Karpas-422 (cell line): ENCODE data around the gene RARB. TPM values are rescaled to one million over a fixed set of nuclear protein-coding genes. Genes with fewer than 3 reads are reported as not detected.

Source experiments
- DNase-seq: peaks from one replicate; pipeline ENCODE4 v3.0.0-alpha.2; 2015
- H2AFZ ChIP-seq: fragments of 200-600 bp; sonication (generic); 2 replicates; pipeline ENCODE4 v1.6.1; 2014; ENCODE audit warnings: antibody characterized with exemption, low read length, mixed read lengths
- H3K27ac ChIP-seq: fragments of 200-600 bp; sonication (generic); 2 replicates; pipeline ENCODE4 v1.5.1; 2014; ENCODE audit warnings: mild to moderate bottlenecking, low read length, moderate library complexity
- H3K27me3 ChIP-seq: fragments of 200-600 bp; sonication (generic); 2 replicates; pipeline ENCODE4 v1.6.1; 2014; ENCODE audit warnings: low read length, mixed read lengths
- H3K36me3 ChIP-seq: fragments of 200-600 bp; sonication (generic); 2 replicates; pipeline ENCODE4 v1.6.1; 2014; ENCODE audit warnings: low read length, mixed read lengths; ENCODE audit not compliant: insufficient read depth
- H3K4me1 ChIP-seq: fragments of 200-600 bp; sonication (generic); 2 replicates; pipeline ENCODE4 v1.6.1; 2014; ENCODE audit warnings: mild to moderate bottlenecking, low read length, mixed read lengths
- H3K4me2 ChIP-seq: fragments of 200-600 bp; sonication (generic); 2 replicates; pipeline ENCODE4 v1.6.1; 2014; ENCODE audit warnings: low read length, low read depth, mild to moderate bottlenecking; ENCODE audit not compliant: poor library complexity, severe bottlenecking
- H3K4me3 ChIP-seq: fragments of 200-600 bp; sonication (generic); 2 replicates; pipeline ENCODE4 v1.5.1; 2014; ENCODE audit warnings: mild to moderate bottlenecking, antibody characterized with exemption, low read length, mixed read lengths
- H3K79me2 ChIP-seq: fragments of 200-600 bp; sonication (generic); 2 replicates; pipeline ENCODE4 v1.6.1; 2014; ENCODE audit warnings: mild to moderate bottlenecking, low read length, mixed read lengths
- H3K9ac ChIP-seq: fragments of 200-600 bp; sonication (generic); 2 replicates; pipeline ENCODE4 v1.6.0; 2014; ENCODE audit warnings: low read length
- H3K9me2 ChIP-seq: fragments of 200-600 bp; sonication (generic), shearing (Covaris generic); replicated peaks from 2 replicates; pipeline ENCODE4 v1.6.0; 2014; ENCODE audit warnings: mild to moderate bottlenecking, low read length, moderate library complexity; ENCODE audit not compliant: insufficient read depth
- H3K9me3 ChIP-seq: fragments of 300-700, 200-600 bp; sonication (generic); 2 replicates; pipeline ENCODE4 v1.6.1; 2014; ENCODE audit warnings: low read length, mixed read lengths
- H4K20me1 ChIP-seq: fragments of 200-600 bp; sonication (generic); 2 replicates; pipeline ENCODE4 v1.6.1; 2014; ENCODE audit warnings: mild to moderate bottlenecking, antibody characterized with exemption, low read length, low read depth; ENCODE audit not compliant: insufficient read depth
- total RNA-seq: library from RNA; depleted of rRNA; stranded (reverse); fragments of >200 nt; shearing (Covaris generic); gene quantifications from 2 replicates; pipeline ENCODE4 v1.2.3, GENCODE V29; 2014; ENCODE audit warnings: low replicate concordance

Gene RARB
- total RNA-seq, 1 experiment from 2014 or later: not detected

- no peaks in the 10 kb centered on the region for H3K4me1 ChIP-seq
- H4K20me1 ChIP-seq: no peaks in the 10 kb centered on the region
- peaks cover 13% of the 10 kb centered on the region for H3K9me3 ChIP-seq
Measured at GRCh38 chr3:25497096-25497495, 69.0 kb downstream of the RARB start.

GRCh38 chr3:25500706-25501210 is 72.7 kb downstream of the RARB start:
- no peaks in the 10 kb centered on the region for H4K20me1 ChIP-seq
- no peaks in the 10 kb centered on the region for H3K9me2 ChIP-seq
- no peak overlapping the region for H2AFZ ChIP-seq
- no peaks in the 10 kb centered on the region for H3K36me3 ChIP-seq
- H3K4me3 ChIP-seq: no peak overlapping the region
- no peak overlapping the region for H3K27ac ChIP-seq
- no peaks in the 10 kb centered on the region for H3K4me1 ChIP-seq
- H3K9ac ChIP-seq: no peak overlapping the region
- H3K9me3 ChIP-seq: no peaks in the 10 kb centered on the region
- no peaks in the 10 kb centered on the region for H3K79me2 ChIP-seq
- H3K27me3 ChIP-seq: no peaks in the 10 kb centered on the region; the same call in 1 of the 2 replicates
- no peak overlapping the region for H3K4me2 ChIP-seq
- DNase-seq: no peak

More at GRCh38 chr3:25497096-25497495, 69.0 kb downstream of the RARB start:
- no peak overlapping the region for H2AFZ ChIP-seq
- H3K9me2 ChIP-seq: no peaks in the 10 kb centered on the region
- H3K27ac ChIP-seq: no peak overlapping the region
- H3K4me3 ChIP-seq: no peak overlapping the region
- no peaks in the 10 kb centered on the region for H3K79me2 ChIP-seq
- DNase-seq: no peak
- H3K36me3 ChIP-seq: no peaks in the 10 kb centered on the region
- no peak overlapping the region for H3K9ac ChIP-seq
- no peak overlapping the region for H3K4me2 ChIP-seq
- no peaks in the 10 kb centered on the region; the same call in 1 of the 2 replicates for H3K27me3 ChIP-seq

- Histone ChIP-seq H3K79me2 (no peaks in the 10 kb centered on the region), H3K27me3 (no peaks in the 10 kb centered on the region), H3K4me2 (no peak overlapping the region), H3K36me3 (no peaks in the 10 kb centered on the region), H3K9ac (no peak overlapping the region), H3K9me2 (no peaks in the 10 kb centered on the region), H3K9me3 (no peaks in the 10 kb centered on the region), H3K27ac (no peak overlapping the region), H3K4me3 (no peak overlapping the region), H2AFZ (no peak overlapping the region), H4K20me1 (no peaks in the 10 kb centered on the region), H3K4me1 (no peaks in the 10 kb centered on the region)
- no peak for DNase-seq
Measured at GRCh38 chr3:25502233-25502632, 74.2 kb downstream of the RARB start.

- no peak overlapping the region for H3K4me2 ChIP-seq
- H3K36me3 ChIP-seq: no peaks in the 10 kb centered on the region
- no peak for DNase-seq
- H3K27ac ChIP-seq: no peak overlapping the region
- no peaks in the 10 kb centered on the region for H3K9me2 ChIP-seq
- H3K27me3 ChIP-seq: no peaks in the 10 kb centered on the region
- H2AFZ ChIP-seq: no peak overlapping the region
- no peaks in the 10 kb centered on the region for H3K4me1 ChIP-seq
- no peak overlapping the region for H3K9ac ChIP-seq
- no peak overlapping the region for H3K4me3 ChIP-seq
- no peaks in the 10 kb centered on the region for H4K20me1 ChIP-seq
- H3K9me3 ChIP-seq: no peaks in the 10 kb centered on the region
- no peaks in the 10 kb centered on the region for H3K79me2 ChIP-seq
Measured at GRCh38 chr3:25503898-25504301, 75.8 kb downstream of the RARB start.

- no peak for DNase-seq
- no peaks in the 10 kb centered on the region for H3K27me3 ChIP-seq
- no peak overlapping the region for H3K27ac ChIP-seq
- H3K9ac ChIP-seq: no peak overlapping the region
- H2AFZ ChIP-seq: no peak overlapping the region
- no peak overlapping the region for H3K4me2 ChIP-seq
- no peaks in the 10 kb centered on the region for H3K79me2 ChIP-seq
- H4K20me1 ChIP-seq: no peaks in the 10 kb centered on the region
- H3K9me2 ChIP-seq: no peaks in the 10 kb centered on the region
- no peaks in the 10 kb centered on the region for H3K36me3 ChIP-seq
- H3K4me3 ChIP-seq: no peak overlapping the region
- H3K9me3 ChIP-seq: no peaks in the 10 kb centered on the region
- no peaks in the 10 kb centered on the region for H3K4me1 ChIP-seq
Measured at GRCh38 chr3:25505581-25505980, 77.5 kb downstream of the RARB start.

- H3K4me3 ChIP-seq: no peak overlapping the region
- no peak for DNase-seq
- no peaks in the 10 kb centered on the region for H3K4me1 ChIP-seq
- H3K27ac ChIP-seq: no peak overlapping the region
- H3K9ac ChIP-seq: no peak overlapping the region
- no peaks in the 10 kb centered on the region for H3K9me3 ChIP-seq
- no peaks in the 10 kb centered on the region for H3K79me2 ChIP-seq
- H3K4me2 ChIP-seq: no peak overlapping the region
- no peaks in the 10 kb centered on the region for H3K9me2 ChIP-seq
- no peaks in the 10 kb centered on the region for H3K36me3 ChIP-seq
- H3K27me3 ChIP-seq: no peaks in the 10 kb centered on the region
- H4K20me1 ChIP-seq: no peaks in the 10 kb centered on the region
- no peak overlapping the region for H2AFZ ChIP-seq
Measured at GRCh38 chr3:25507811-25508210, 79.7 kb downstream of the RARB start.

- Histone ChIP-seq H3K79me2 (no peaks in the 10 kb centered on the region), H3K36me3 (no peaks in the 10 kb centered on the region), H3K9me2 (no peaks in the 10 kb centered on the region), H4K20me1 (no peaks in the 10 kb centered on the region), H3K4me3 (no peak overlapping the region), H3K9ac (no peak overlapping the region), H3K27me3 (no peaks in the 10 kb centered on the region), H3K4me1 (peaks cover under 1% of the 10 kb centered on the region; the same call in 1 of the 2 replicates), H3K27ac (no peak overlapping the region), H3K9me3 (no peaks in the 10 kb centered on the region), H3K4me2 (no peak overlapping the region), H2AFZ (no peak overlapping the region)
- DNase-seq: no peak
Measured at GRCh38 chr3:25508433-25508832, 80.4 kb downstream of the RARB start.

GRCh38 chr3:25508901-25509300 is 80.8 kb downstream of the RARB start:
- no peak overlapping the region for H3K27ac ChIP-seq

GRCh38 chr3:25510797-25511196 is 82.7 kb downstream of the RARB start:
- H4K20me1 ChIP-seq: no peaks in the 10 kb centered on the region
- DNase-seq: no peak
- H3K4me1 ChIP-seq: peaks cover 7% of the 10 kb centered on the region
- no peak overlapping the region for H3K9ac ChIP-seq
- H3K9me2 ChIP-seq: no peaks in the 10 kb centered on the region
- no peak overlapping the region for H2AFZ ChIP-seq
- no peak overlapping the region for H3K4me3 ChIP-seq
- no peak overlapping the region for H3K27ac ChIP-seq
- no peaks in the 10 kb centered on the region for H3K79me2 ChIP-seq
- no peaks in the 10 kb centered on the region for H3K36me3 ChIP-seq
- no peaks in the 10 kb centered on the region for H3K9me3 ChIP-seq
- no peak overlapping the region for H3K4me2 ChIP-seq
- H3K27me3 ChIP-seq: no peaks in the 10 kb centered on the region

More at GRCh38 chr3:25508901-25509300, 80.8 kb downstream of the RARB start:
- Histone ChIP-seq H3K4me2 (no peak overlapping the region), H2AFZ (no peak overlapping the region), H3K9ac (no peak overlapping the region), H4K20me1 (no peaks in the 10 kb centered on the region), H3K36me3 (no peaks in the 10 kb centered on the region), H3K4me1 (peaks cover 5% of the 10 kb centered on the region), H3K27me3 (no peaks in the 10 kb centered on the region), H3K79me2 (no peaks in the 10 kb centered on the region), H3K9me3 (no peaks in the 10 kb centered on the region), H3K4me3 (no peak overlapping the region), H3K9me2 (no peaks in the 10 kb centered on the region)
- DNase-seq: no peak
